ENCODE data around the gene PPP1R7. TPM values are rescaled to one million over a fixed set of nuclear protein-coding genes. Genes with fewer than 3 reads are reported as not detected.

The PPP1R7 gene
- polyA plus RNA-seq, 1 of the 3 experiments (the other 2 are of a cell fraction), result 56.9 TPM

GRCh38 chr2:241216211-241216761 lies 66.0 kb downstream of the PPP1R7 start:
- Histone ChIP-seq H3K79me2 (ENCODE audit: insufficient read depth) (no peaks in the 10 kb centered on the region), H4K20me1 (ENCODE audit: insufficient read depth) (no peaks in the 10 kb centered on the region), H3K27me3 (ENCODE audit: insufficient read depth) (no peaks in the 10 kb centered on the region), H3K4me2 (no peak overlapping the region), H3K27ac (ENCODE audit: low read depth in 2 of 2, low read length in 1 of 2) (no peak overlapping the region), H3K4me3 (ENCODE audit: low read depth in 2 of 2, low read length in 1 of 2) (no peak overlapping the region), H3F3A (replicated peaks; ENCODE audit: insufficient read depth) (peaks cover 15% of the 10 kb centered on the region), H3K9ac (no peak overlapping the region), H3K4me1 (ENCODE audit: control insufficient read depth in 1 of 2, insufficient read depth in 2 of 2, low read depth in 1 of 2, low read length in 1 of 2) (peaks cover 2 to 6% of the 10 kb centered on the region in 2 experiments; a peak in 2 of 4 replicates), H2AFZ (ENCODE audit: low read depth) (no peak overlapping the region), H3K9me2 (no peaks in the 10 kb centered on the region), H3K36me3 (replicated peaks in 1 of 2; ENCODE audit: control insufficient read depth in 1 of 2, insufficient read depth in 2 of 2, low read length in 1 of 2) (no peaks in the 10 kb centered on the region), H3K9me3 (no peaks in the 10 kb centered on the region)
- ChIA-PET POLR2A (no interaction called here), CTCF (interaction anchor here (0.8 to 1.8 kb wide), 3 partner anchors 79 to 365 kb away, joined by 3 to 10 read pairs (median 3); no protein-coding TSS in a partner anchor)
- TF ChIP-seq USF1 (IDR thresholded peaks at IDR 0.05; ENCODE audit: borderline replicate concordance, low read depth) (no peak), RAD21 (IDR thresholded peaks at IDR 0.05; ENCODE audit: low read length) (no peak), EZH2phosphoT487 (IDR thresholded peaks at IDR 0.05; ENCODE audit: borderline replicate concordance, low read depth) (no peak), GATA2 (CRISPR knock-in tag; IDR thresholded peaks at IDR 0.05) (no peak), RCOR1 (IDR thresholded peaks at IDR 0.05; ENCODE audit: low read length) (no peak), TAF1 (IDR thresholded peaks at IDR 0.05; ENCODE audit: borderline replicate concordance, low read depth, low read length) (no peak), RXRA (IDR thresholded peaks at IDR 0.05; ENCODE audit: borderline replicate concordance, low read depth) (no peak), FOSL2 (IDR thresholded peaks at IDR 0.05; ENCODE audit: borderline replicate concordance, low read depth) (no peak), YY1 (IDR thresholded peaks at IDR 0.05; ENCODE audit: low read depth) (no peak), JUND (IDR thresholded peaks at IDR 0.05) (no peak), POLR2AphosphoS5 (IDR thresholded peaks at IDR 0.05; ENCODE audit: low read depth, low read length) (no peak), RFX5 (IDR thresholded peaks at IDR 0.05; ENCODE audit: low read length) (no peak), FOXJ3 (CRISPR knock-in tag; IDR thresholded peaks at IDR 0.05) (no peak), TEAD4 (IDR thresholded peaks at IDR 0.05; ENCODE audit: borderline replicate concordance, insufficient read depth) (no peak), MXI1 (IDR thresholded peaks at IDR 0.05; ENCODE audit: low read depth, low read length) (no peak), IRF3 (IDR thresholded peaks at IDR 0.05; ENCODE audit: low read depth, low read length) (no peak), CHD2 (IDR thresholded peaks at IDR 0.05; ENCODE audit: low read length, partially characterized antibody) (no peak), NFIC (IDR thresholded peaks at IDR 0.05; ENCODE audit: borderline replicate concordance) (no peak), ZBTB33 (IDR thresholded peaks at IDR 0.05; ENCODE audit: borderline replicate concordance, low read depth) (no peak), ELF1 (IDR thresholded peaks at IDR 0.05) (no peak)
- 76% methylated on average over 9 of the region's 14 CpGs for WGBS (ENCODE audit: low lambda C conversion rate)
- DNase-seq, result no peak
